GM21526 (cell line): Measurements from ENCODE around the gene ATP6V1B1.

ENCODE experiments used
- ATAC-seq: cut with Tn5 transposase; IDR thresholded peaks from one replicate; pipeline ENCODE4 v1.9.1; 2021; ENCODE audit warnings: moderate library complexity; ENCODE audit not compliant: unreplicated experiment, low FRiP score

The ATP6V1B1 gene

DNA sequence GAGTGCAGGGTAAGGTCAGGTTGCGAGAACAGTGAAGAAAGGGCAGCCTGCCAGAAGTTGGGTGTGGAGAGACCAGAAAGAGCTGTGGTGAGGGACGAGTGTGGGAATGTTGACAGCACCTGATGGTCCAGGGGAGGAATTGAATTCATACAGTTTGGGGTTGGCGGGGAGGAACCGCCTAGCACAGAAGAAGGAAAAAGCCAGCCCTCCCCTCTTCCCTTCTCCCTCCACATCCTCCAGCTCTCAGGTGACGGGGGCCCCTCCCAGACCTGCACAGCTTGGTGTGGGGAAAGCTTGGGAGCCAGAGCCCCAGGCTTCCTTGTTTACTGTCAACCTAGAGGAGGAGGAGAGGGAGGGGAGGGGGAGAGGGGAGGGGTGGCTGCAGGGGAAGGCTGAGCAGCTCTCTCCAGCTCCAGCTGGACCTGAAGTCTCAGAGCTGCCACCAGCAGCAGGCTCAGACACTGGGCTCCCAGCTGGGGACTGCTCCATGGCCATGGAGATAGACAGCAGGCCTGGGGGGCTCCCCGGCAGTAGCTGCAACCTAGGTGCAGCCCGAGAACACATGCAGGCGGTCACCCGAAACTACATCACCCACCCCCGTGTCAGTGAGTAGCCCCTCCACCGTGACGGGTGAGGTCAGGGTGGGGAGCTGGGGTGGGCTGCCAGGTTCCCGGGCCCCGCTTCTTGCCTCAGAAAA, at the start of gene ATP6V1B1:
Gene ATP6V1B1 (plus strand): TSS at position 433 of the 697 bp plus-strand sequence. CDS start 55 bp downstream, at position 488.
- ATAC-seq, result no peak

DNA sequence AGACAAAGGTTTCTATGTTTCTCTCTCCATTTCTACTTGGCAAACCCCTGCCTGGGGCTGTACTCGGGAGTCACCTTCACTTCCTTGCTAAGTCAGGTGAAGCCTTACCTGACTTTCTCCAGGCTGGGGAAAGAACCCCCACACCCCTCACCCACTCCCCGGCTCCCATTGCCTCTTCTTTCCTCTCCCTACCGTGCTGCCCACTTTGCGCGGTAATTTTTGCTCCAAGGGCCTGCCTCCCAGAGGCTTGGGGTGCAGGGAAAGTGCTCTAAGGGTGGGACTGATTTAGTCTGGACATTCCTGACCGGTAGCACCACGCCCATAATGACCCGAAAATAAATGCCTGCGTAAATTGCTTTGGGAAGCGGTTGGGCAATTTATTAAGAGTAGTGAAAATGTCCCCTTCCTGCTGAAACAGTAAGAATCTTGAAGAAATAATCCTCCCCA, 49.1 kb upstream of the ATP6V1B1 start:
- no peak for ATAC-seq

DNA sequence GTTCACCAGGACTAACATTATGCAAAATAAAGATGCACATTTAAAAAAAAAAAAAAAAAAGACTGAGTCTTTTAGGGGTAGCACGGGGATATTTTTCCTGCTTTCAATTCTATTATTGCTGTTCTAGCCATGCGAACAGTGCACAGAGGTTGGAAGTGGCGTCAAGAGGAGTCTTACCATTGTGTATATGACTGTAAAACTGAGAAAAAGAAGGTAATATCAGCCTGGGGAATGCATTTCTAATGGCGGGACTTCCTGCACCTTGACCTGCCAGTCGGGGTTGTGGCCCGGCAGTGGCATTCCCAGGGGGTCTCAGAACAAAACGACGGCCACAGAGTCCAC, 48.5 kb upstream of the ATP6V1B1 start:
- no peak for ATAC-seq

GRCh38 chr2:70887550-70888246, 48.0 kb upstream of the ATP6V1B1 start:
- ATAC-seq, result no peak

DNA sequence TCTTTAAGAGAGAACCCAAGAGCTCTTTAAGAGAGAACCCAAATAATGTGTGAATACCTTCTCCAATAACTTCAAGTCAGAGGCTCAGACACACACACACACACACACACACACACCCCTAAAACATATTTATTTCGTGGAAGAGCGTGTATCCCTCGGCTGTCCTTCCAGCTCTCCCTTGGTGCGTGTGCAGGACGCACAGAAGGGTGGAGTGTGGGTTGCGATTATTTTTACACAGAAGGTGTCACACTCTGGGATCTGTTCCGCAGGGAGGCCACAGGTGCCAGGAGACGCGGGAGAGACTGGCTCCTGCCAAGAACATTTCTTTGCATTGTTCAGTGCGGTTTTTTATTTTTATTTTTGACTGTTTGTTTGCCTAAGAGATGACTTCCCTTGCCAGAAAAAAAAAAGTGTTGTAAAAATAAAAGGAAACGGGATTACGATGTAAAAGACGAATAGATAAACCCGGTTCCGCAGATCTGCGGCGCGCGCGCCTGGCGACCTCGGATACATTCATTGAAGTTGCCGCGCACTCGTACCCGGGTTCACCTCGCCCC, 47.3 kb upstream of the ATP6V1B1 start:
- ATAC-seq, result no peak

DNA sequence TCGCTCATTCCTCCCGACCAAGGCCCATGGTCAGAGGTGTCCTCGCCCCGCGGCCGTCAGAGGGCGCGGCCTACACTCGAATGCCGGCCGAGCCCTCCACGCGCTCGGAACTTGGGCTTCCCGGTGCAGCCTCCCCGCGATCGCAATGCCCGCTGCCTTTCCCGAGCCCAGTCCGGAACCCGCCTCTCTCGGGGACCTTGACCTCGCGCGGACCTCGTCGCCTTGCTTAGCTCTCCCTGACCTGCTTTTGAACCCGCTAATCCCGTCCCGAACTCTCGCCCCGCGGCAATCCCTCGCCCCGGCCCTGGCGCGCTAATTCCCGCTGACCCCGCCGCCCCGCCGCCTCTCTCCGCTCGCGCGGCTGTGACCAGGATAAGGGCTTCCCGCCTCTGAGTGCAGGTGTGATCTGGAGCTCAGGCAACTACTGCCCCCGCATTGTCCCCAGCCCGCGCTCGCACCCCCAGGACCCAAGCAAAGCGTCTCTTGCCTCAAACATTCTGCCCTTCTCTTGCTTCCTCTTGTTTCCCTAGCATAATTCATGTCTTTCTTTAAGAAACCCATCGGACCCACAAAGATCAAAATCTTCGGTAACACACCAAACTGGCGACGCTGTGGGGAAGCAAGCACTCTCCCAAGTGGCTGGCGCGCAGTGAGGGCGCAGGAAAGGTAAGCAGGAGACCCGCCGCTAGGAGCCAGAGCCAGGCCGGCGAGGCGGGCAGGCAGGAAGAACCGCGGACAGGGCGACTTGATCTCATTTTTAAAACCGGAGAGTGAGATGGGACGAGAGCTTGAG, 46.6 kb upstream of the ATP6V1B1 start:
- no peak for ATAC-seq

DNA sequence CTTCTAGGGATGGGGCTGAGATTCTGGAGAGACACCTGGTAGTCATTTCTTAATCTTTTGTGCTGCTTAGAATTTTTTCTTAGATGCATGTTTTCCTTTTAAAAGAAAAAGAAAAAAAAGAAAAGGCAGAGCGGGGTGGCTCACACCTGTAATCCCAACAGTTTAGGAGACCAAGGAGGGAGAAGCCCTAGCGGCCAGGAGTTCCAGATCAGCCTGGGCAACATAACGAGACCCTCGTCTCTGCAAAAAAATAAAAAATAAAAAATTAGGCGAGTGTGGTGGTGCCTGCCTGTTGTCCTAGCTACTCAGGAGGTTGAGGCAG, 46.0 kb upstream of the ATP6V1B1 start:
- no peak for ATAC-seq

- ATAC-seq, result no peak
Observed at GRCh38 chr2:70890469-70891065, 45.1 kb upstream of the ATP6V1B1 start.

- no peak for ATAC-seq
Observed at GRCh38 chr2:70891572-70892357, 43.9 kb upstream of the ATP6V1B1 start.

DNA sequence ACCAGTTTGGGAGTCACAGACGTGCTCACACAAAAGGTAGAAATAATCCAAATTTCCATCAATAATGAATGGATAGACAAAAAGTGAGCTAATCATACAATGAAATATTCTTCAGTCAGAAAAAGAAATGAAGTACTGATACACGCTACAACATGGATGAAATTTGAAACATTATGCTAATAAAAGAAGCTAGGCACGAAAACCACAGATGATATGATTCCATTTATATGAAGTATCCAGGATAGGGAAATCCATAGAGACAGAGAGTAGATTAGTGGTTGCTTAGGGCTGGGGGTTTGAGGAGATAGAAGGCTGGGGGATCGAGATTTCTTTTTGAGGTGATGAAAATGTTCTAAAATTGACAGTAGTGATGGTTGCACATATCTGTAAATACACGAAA, 43.0 kb upstream of the ATP6V1B1 start:
- no peak for ATAC-seq

DNA sequence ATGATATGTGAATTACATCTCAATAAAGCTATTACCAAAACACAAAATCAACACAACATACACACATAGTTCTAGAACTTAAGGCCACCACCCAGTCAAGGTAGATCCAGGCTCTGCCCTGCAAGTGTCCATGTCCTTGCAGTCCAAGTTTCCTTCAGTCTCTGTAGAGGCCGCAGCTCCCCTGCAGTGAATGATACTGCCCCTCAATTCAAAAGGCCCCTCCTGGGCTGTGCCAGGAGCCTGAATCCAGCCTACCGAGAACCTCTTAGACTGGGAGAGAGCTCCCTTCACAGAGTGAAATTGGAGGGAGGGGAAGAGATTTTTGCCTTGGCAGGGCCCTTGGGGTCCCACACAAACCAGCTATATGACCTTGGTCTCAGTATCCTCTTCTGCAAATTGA, 42.5 kb upstream of the ATP6V1B1 start:
- ATAC-seq, result no peak

GRCh38 chr2:70894765-70895164, 40.9 kb upstream of the ATP6V1B1 start:
- no peak for ATAC-seq

DNA sequence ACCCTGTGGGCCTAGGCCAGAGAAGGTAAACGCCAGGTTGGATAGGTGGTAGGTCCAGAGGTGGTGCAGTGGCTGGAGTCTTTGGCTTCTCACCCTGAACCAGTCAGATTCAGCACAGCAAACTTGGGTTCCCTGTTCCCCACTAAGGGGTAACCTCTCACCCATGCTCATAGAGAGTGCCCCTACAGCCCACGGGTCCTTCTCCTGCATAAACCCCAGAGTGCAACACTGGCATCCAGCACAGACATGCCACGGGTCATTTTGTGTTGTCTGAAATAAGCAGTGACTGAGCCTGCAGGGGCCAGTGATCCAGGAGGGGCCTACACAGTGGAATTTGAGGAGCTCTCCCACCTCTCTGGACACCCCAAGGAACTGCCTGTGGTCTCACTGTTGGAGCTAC, 40.5 kb upstream of the ATP6V1B1 start:
- no peak for ATAC-seq

DNA sequence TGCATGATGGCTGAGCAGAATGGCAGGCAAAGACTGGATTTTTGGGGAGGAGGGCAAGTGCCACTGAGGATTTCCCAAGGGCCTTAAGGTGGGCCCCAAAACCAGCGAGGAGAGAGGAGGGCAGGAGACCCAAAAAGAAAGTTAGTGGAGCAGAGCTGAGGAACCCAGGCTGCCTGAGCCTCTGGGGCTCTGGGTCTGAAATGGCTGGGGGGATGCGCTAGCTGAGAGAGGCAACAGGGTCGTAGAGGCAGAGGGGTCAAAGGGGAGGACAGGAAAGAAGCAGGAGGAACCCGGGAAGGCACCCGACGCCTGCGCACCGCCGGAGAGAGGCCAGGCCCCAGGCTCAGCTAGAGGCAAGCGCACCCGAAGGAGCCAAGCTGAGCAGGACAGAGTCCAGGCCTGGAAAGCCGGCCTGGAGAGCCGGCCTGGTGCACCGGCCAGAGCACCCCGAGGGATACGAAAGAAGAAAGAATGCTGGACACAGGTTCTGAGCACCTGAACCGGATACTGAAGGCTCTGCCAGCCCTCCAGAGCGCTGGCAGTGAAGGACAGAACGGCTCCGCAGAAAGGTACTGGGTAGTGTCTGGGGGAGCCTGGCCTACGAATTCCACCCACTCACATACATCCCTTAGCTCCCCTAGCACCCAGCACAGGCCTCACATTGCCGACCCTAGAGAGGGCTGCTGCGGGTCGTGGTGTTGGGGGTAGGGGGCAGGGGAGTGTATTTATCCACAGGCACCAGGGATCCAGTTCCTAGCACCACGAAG, 39.5 kb upstream of the ATP6V1B1 start:
- ATAC-seq, result no peak

DNA sequence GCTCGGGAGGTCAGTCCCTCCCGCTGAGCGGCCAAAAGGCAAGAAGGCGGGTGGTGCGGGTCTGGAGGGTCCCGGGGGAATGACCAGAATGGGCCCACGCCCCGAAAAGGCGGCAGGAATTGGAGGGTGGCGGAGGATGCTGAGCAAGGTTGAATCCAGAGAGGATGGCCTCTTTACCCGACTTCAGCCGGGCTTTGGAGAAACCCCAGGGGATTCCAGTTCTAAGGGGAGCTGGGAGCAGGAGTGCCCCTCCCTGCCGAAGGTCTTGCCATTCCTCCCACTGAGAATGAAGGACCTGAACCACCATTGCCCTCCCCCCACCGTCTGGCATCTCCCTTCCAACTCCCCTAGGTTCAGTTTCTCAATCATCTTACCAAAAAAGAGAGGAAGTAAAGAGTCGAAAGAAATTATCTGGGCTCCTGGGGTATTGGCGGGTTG, 38.9 kb upstream of the ATP6V1B1 start:
- no peak for ATAC-seq

- ATAC-seq, result no peak
Observed at GRCh38 chr2:70897203-70897976, 38.3 kb upstream of the ATP6V1B1 start.

DNA sequence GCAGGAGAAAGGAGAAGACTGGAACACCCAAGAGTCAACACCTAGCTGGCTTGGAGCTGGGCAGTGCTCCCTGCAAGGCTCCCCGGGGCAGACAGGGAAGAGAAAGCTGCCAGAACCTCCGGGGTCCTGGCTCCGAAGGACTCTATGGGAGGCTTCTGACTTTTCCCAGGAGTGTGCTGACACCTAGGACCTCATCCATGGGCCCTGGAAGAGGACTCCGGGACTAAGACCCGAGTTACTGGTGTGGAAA, 37.8 kb upstream of the ATP6V1B1 start:
- ATAC-seq, result no peak

GRCh38 chr2:70898363-70899240, 37.1 kb upstream of the ATP6V1B1 start:
- no peak for ATAC-seq
